ENCODE results near the gene EID1. TPM values are rescaled to one million over a fixed set of nuclear protein-coding genes. Genes with fewer than 3 reads are reported as not detected.

EID1 gene
- total RNA-seq, 1 donor from 2014 or later, result 133 TPM

- Mint-ChIP-seq H3K4me3 (ENCODE audit: low read depth) (no peak overlapping the region), H3K36me3 (ENCODE audit: insufficient read depth) (no peaks in the 10 kb centered on the region), H3K27ac (no peak overlapping the region), H3K9me3 (ENCODE audit: low read depth) (no peaks in the 10 kb centered on the region), H3K4me1 (ENCODE audit: low read depth) (peaks cover 12% of the 10 kb centered on the region), H3K27me3 (no peaks in the 10 kb centered on the region)
- no peak for DNase-seq (ENCODE audit: low spot score, unreplicated experiment)
- no peak for TF ChIP-seq CTCF (IDR thresholded peaks at IDR 0.05; ENCODE audit: unreplicated experiment)
These were observed 12.0 kb downstream of the EID1 start for GRCh38 chr15:48889925-48890324.

- Mint-ChIP-seq H3K36me3 (ENCODE audit: insufficient read depth) (no peaks in the 10 kb centered on the region), H3K27ac (no peak overlapping the region), H3K4me1 (ENCODE audit: low read depth) (peaks cover 12% of the 10 kb centered on the region), H3K27me3 (no peaks in the 10 kb centered on the region), H3K4me3 (ENCODE audit: low read depth) (no peak overlapping the region), H3K9me3 (ENCODE audit: low read depth) (no peaks in the 10 kb centered on the region)
- no peak for DNase-seq (ENCODE audit: low spot score, unreplicated experiment)
- no peak for TF ChIP-seq CTCF (IDR thresholded peaks at IDR 0.05; ENCODE audit: unreplicated experiment)
These were observed 12.5 kb downstream of the EID1 start for GRCh38 chr15:48890375-48890972.

GRCh38 chr15:48891232-48891765, 13.4 kb downstream of the EID1 start:
- Mint-ChIP-seq H3K4me3 (ENCODE audit: low read depth) (peak overlapping the region; percentile 21), H3K9me3 (ENCODE audit: low read depth) (no peaks in the 10 kb centered on the region), H3K36me3 (ENCODE audit: insufficient read depth) (no peaks in the 10 kb centered on the region), H3K4me1 (ENCODE audit: low read depth) (peaks cover 12% of the 10 kb centered on the region), H3K27me3 (no peaks in the 10 kb centered on the region), H3K27ac (no peak overlapping the region)
- no peak for TF ChIP-seq CTCF (IDR thresholded peaks at IDR 0.05; ENCODE audit: unreplicated experiment)
- no peak for DNase-seq (ENCODE audit: low spot score, unreplicated experiment)

GRCh38 chr15:48893311-48893710, 15.4 kb downstream of the EID1 start:
- TF ChIP-seq CTCF (IDR thresholded peaks at IDR 0.05; ENCODE audit: unreplicated experiment), result no peak
- no peak for DNase-seq (ENCODE audit: low spot score, unreplicated experiment)
- Mint-ChIP-seq H3K9me3 (ENCODE audit: low read depth) (no peaks in the 10 kb centered on the region), H3K27ac (no peak overlapping the region), H3K4me3 (ENCODE audit: low read depth) (no peak overlapping the region), H3K4me1 (ENCODE audit: low read depth) (peaks cover 27% of the 10 kb centered on the region), H3K27me3 (no peaks in the 10 kb centered on the region), H3K36me3 (ENCODE audit: insufficient read depth) (no peaks in the 10 kb centered on the region)

GRCh38 chr15:48896869-48897814, 19.2 kb downstream of the EID1 start:
- TF ChIP-seq CTCF (IDR thresholded peaks at IDR 0.05; ENCODE audit: unreplicated experiment), result no peak
- Mint-ChIP-seq H3K36me3 (ENCODE audit: insufficient read depth) (no peaks in the 10 kb centered on the region), H3K27me3 (no peaks in the 10 kb centered on the region), H3K4me1 (ENCODE audit: low read depth) (peaks cover 22% of the 10 kb centered on the region), H3K4me3 (ENCODE audit: low read depth) (peak overlapping the region; percentile 12), H3K9me3 (ENCODE audit: low read depth) (no peaks in the 10 kb centered on the region), H3K27ac (peak overlapping the region; percentile 92)
- no peak for DNase-seq (ENCODE audit: low spot score, unreplicated experiment)
